Esophagus muscularis mucosa (tissue), 4 donors: ENCODE measurements around the gene PURB.
"Not testable (repeated sequence)": the region's sequence is repeated elsewhere in the genome, so short reads cannot be mapped to it uniquely, and the experiment has no call there.

Source experiments
- CTCF ChIP-seq, 3 experiments: fragments of 200-600 bp in 2 of 3; fragments of 450-650 bp in 1 of 3; sonication (generic) in 2 of 3; IDR thresholded peaks; one replicate each; pipeline ENCODE4 v1.5.1; 2017 to 2019; ENCODE audit warnings: antibody characterized with exemption in 3 of 3, mild to moderate bottlenecking in 2 of 3, moderate library complexity in 1 of 3
- EP300 ChIP-seq: sonication (generic); formaldehyde crosslinking; IDR thresholded peaks from one replicate; pipeline ENCODE4 v1.6.1; 2017; ENCODE audit warnings: antibody characterized with exemption
- POLR2A ChIP-seq: fragments of 450-650 bp; IDR thresholded peaks from one replicate; pipeline ENCODE4 v1.6.1; 2017; ENCODE audit warnings: antibody characterized with exemption, moderate library complexity, mild to moderate bottlenecking, low read depth
- POLR2AphosphoS5 ChIP-seq, 2 donors: sonication (generic); formaldehyde crosslinking; IDR thresholded peaks; one replicate each; pipeline ENCODE4 v1.6.1; 2017; ENCODE audit warnings: antibody characterized with exemption in 2 of 2

- TF ChIP-seq CTCF (IDR thresholded peaks at IDR 0.05); POLR2A; EP300; POLR2AphosphoS5 (IDR thresholded peaks at IDR 0.05): not testable (repeated sequence)
These were observed 14.6 kb downstream of the PURB start for GRCh38 chr7:44870780-44871179.
